Esophagus muscularis mucosa (tissue), 4 donors: ENCODE data around the gene ZBTB7B.

ENCODE experiments used
- CTCF ChIP-seq, 3 experiments: fragments of 200-600 bp in 2 of 3; fragments of 450-650 bp in 1 of 3; sonication (generic) in 2 of 3; IDR thresholded peaks; one replicate each; pipeline ENCODE4 v1.5.1; 2017 to 2019; ENCODE audit warnings: antibody characterized with exemption in 3 of 3, mild to moderate bottlenecking in 2 of 3, moderate library complexity in 1 of 3
- EP300 ChIP-seq: sonication (generic); formaldehyde crosslinking; IDR thresholded peaks from one replicate; pipeline ENCODE4 v1.6.1; 2017; ENCODE audit warnings: antibody characterized with exemption
- POLR2A ChIP-seq: fragments of 450-650 bp; IDR thresholded peaks from one replicate; pipeline ENCODE4 v1.6.1; 2017; ENCODE audit warnings: antibody characterized with exemption, moderate library complexity, mild to moderate bottlenecking, low read depth

GRCh38 chr1:154990276-154990675, 12.3 kb upstream of the ZBTB7B start:
- no peak for TF ChIP-seq CTCF (IDR thresholded peaks at IDR 0.05)
- no peak for TF ChIP-seq POLR2A
- TF ChIP-seq EP300 = no peak
